ENCODE results near the gene GAN. TPM values are rescaled to one million over a fixed set of nuclear protein-coding genes. Genes with fewer than 3 reads are reported as not detected.

The GAN gene
- total and polyA plus RNA-seq, 2 donors (not counting 1 experiment from before 2014, with no cell fraction given): 0.79 to 6.9 TPM

DNA sequence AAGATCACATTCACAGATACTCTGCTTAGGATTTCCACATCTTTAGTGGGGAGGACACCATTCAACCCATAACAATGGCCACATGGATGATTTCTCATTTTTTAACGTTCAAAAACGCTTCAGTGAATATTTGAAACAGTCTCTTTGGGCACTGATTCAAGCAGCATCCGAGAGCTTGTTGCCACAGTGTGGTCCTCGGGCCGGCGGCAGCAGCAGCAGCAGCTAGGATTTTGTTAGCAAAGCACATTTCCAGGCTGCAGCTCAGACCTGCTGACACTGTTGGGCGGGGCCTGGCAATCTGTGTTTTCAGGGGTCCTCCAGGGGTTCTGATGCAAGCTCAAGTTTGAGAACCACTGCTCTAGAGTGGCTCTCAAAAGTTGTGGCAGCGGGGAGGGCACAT lies 102.0 kb downstream of the GAN start:
- intact Hi-C loops (cut with micrococcal nuclease): no loop called here
- ATAC-seq (ENCODE audit: low read depth) (no peak), DNase-seq (no peak)
- H3K27me3 ChIP-seq (replicated peaks in 1 of 4; ENCODE audit: control extremely low read depth in 1 of 4, control insufficient read depth in 3 of 4, insufficient read depth in 4 of 4, low read length in 3 of 4): no peaks in the 10 kb centered on the region
- H3K79me2 ChIP-seq (ENCODE audit: control insufficient read depth, insufficient read depth, low read length): no peaks in the 10 kb centered on the region
- no peak overlapping the region for H3K4me3 Mint-ChIP-seq
- WGBS (ENCODE audit: insufficient coverage): 94% methylated on average over 8 of the region's 8 CpGs
- peaks cover 11% of the 10 kb centered on the region for H3K4me1 Mint-ChIP-seq
- H3K4me3 ChIP-seq (ENCODE audit: control extremely low read depth in 1 of 5, extremely low read depth in 1 of 5, insufficient read depth in 1 of 5, low read depth in 2 of 5, low read length in 4 of 5): no peak overlapping the region
- H2AFZ ChIP-seq (ENCODE audit: insufficient read depth, low read depth, low read length, poor library complexity, severe bottlenecking): no peak overlapping the region
- ChIA-PET POLR2A (no interaction called here), CTCF (interaction anchor here (0.7 to 1.0 kb wide), 3 partner anchors 13 to 321 kb away, joined by 3 read pairs; no protein-coding TSS in a partner anchor)
- no peaks in the 10 kb centered on the region for H3K9me3 ChIP-seq (ENCODE audit: control extremely low read depth in 1 of 3, control insufficient read depth in 2 of 3, insufficient read depth in 1 of 3, low read length in 2 of 3)
- no peaks in the 10 kb centered on the region for H3K9me3 Mint-ChIP-seq (ENCODE audit: insufficient read depth)
- peaks cover 0 to 10% of the 10 kb centered on the region in 2 donors for H3K4me1 ChIP-seq (ENCODE audit: control insufficient read depth in 2 of 2, insufficient read depth in 2 of 2, low read length in 2 of 2)
- no peak overlapping the region for H3K9ac ChIP-seq (ENCODE audit: low read length)
- no peak overlapping the region for H3K4me2 ChIP-seq (replicated peaks; ENCODE audit: low read depth, low read length, poor library complexity, severe bottlenecking)
- H3K27me3 Mint-ChIP-seq: no peaks in the 10 kb centered on the region
- no peaks in the 10 kb centered on the region for H4K20me1 ChIP-seq (ENCODE audit: control insufficient read depth, insufficient read depth, low read length, poor library complexity, severe bottlenecking)
- TF ChIP-seq EZH2 (IDR thresholded peaks at IDR 0.05; ENCODE audit: borderline replicate concordance, insufficient read depth, low read depth, low read length, poor library complexity, severe bottlenecking) (no peak), CTCF (IDR thresholded peaks at IDR 0.05) (no peak)
- H3K27ac Mint-ChIP-seq: no peak overlapping the region
- no peak overlapping the region for H3K27ac ChIP-seq (ENCODE audit: low read length in 2 of 2)
- H3K36me3 ChIP-seq (replicated peaks in 1 of 2; ENCODE audit: control extremely low read depth in 1 of 2, control insufficient read depth in 1 of 2, extremely low read depth in 1 of 2, insufficient read depth in 2 of 2, low read length in 1 of 2): no peaks in the 10 kb centered on the region

- Histone ChIP-seq H3K9ac (ENCODE audit: low read length) (no peak overlapping the region), H3K4me3 (ENCODE audit: control extremely low read depth in 1 of 5, extremely low read depth in 1 of 5, insufficient read depth in 1 of 5, low read depth in 2 of 5, low read length in 4 of 5) (no peak overlapping the region), H3K27me3 (replicated peaks in 1 of 4; ENCODE audit: control extremely low read depth in 1 of 4, control insufficient read depth in 3 of 4, insufficient read depth in 4 of 4, low read length in 3 of 4) (no peaks in the 10 kb centered on the region), H2AFZ (ENCODE audit: insufficient read depth, low read depth, low read length, poor library complexity, severe bottlenecking) (no peak overlapping the region), H3K4me2 (replicated peaks; ENCODE audit: low read depth, low read length, poor library complexity, severe bottlenecking) (no peak overlapping the region), H3K9me3 (ENCODE audit: control extremely low read depth in 1 of 3, control insufficient read depth in 2 of 3, insufficient read depth in 1 of 3, low read length in 2 of 3) (peaks cover 0 to 4% (median 0%) of the 10 kb centered on the region in 3 donors), H3K4me1 (ENCODE audit: control insufficient read depth in 2 of 2, insufficient read depth in 2 of 2, low read length in 2 of 2) (peaks cover 0 to 10% of the 10 kb centered on the region in 2 donors), H4K20me1 (ENCODE audit: control insufficient read depth, insufficient read depth, low read length, poor library complexity, severe bottlenecking) (no peaks in the 10 kb centered on the region), H3K27ac (ENCODE audit: low read length in 2 of 2) (no peak overlapping the region), H3K79me2 (ENCODE audit: control insufficient read depth, insufficient read depth, low read length) (no peaks in the 10 kb centered on the region), H3K36me3 (replicated peaks in 1 of 2; ENCODE audit: control extremely low read depth in 1 of 2, control insufficient read depth in 1 of 2, extremely low read depth in 1 of 2, insufficient read depth in 2 of 2, low read length in 1 of 2) (no peaks in the 10 kb centered on the region)
- intact Hi-C loops (cut with micrococcal nuclease): no loop called here
- POLR2A ChIA-PET: no interaction called here
- Mint-ChIP-seq H3K27me3 (no peaks in the 10 kb centered on the region), H3K9me3 (ENCODE audit: insufficient read depth) (no peaks in the 10 kb centered on the region), H3K4me3 (no peak overlapping the region), H3K27ac (no peak overlapping the region), H3K4me1 (peaks cover 11% of the 10 kb centered on the region)
- TF ChIP-seq CTCF (IDR thresholded peaks at IDR 0.05) (no peak), EZH2 (IDR thresholded peaks at IDR 0.05; ENCODE audit: borderline replicate concordance, insufficient read depth, low read depth, low read length, poor library complexity, severe bottlenecking) (no peak)
- CTCF ChIA-PET: interaction anchor here (0.7 to 1.0 kb wide), 2 partner anchors 13 to 206 kb away, joined by 3 read pairs; no protein-coding TSS in a partner anchor
- ATAC-seq (ENCODE audit: low read depth): no peak
- WGBS (ENCODE audit: insufficient coverage): 88% methylated on average over 5 of the region's 5 CpGs
- no peak for DNase-seq
Measured at GRCh38 chr16:81417210-81417609, 102.4 kb downstream of the GAN start.
